SK-N-SH (cell line): Measurements from ENCODE around the gene SENP1. TPM values are rescaled to one million over a fixed set of nuclear protein-coding genes. Genes with fewer than 3 reads are reported as not detected.

Source experiments
- CTCF ChIA-PET: fragments of 300-600, 350-600 bp; formaldehyde crosslinking; extraction: SDS; loops from one replicate; lab custom pipeline; 2021; lab: Yijun Ruan, JAX
- POLR2A ChIA-PET: fragments of 350-600 bp; sonication (Branson Sonifier 250); formaldehyde crosslinking; extraction: SDS; loops from one replicate; lab custom pipeline; 2020; ENCODE audit warnings: antibody characterized with exemption, inconsistent platforms; lab: Yijun Ruan, JAX
- DNase-seq: peaks from one replicate; pipeline ENCODE4 v3.0.0; 2012
- H2AFZ ChIP-seq: fragments of 200-600 bp; sonication (generic); 2 replicates; pipeline ENCODE4 v1.8.1; 2016; ENCODE audit warnings: antibody characterized with exemption, mild to moderate bottlenecking, low read depth
- H3F3A ChIP-seq: fragments of 200-600 bp; sonication (generic); replicated peaks from 2 replicates; pipeline ENCODE3; 2016; ENCODE audit warnings: antibody characterized with exemption, mild to moderate bottlenecking; ENCODE audit not compliant: insufficient read depth
- H3K27ac ChIP-seq, 2 experiments: fragments of 200-500 bp in 1 of 2; fragments of 200-600 bp in 1 of 2; sonication (Bioruptor generic) in 1 of 2; sonication (generic), shearing (Covaris generic) in 1 of 2; 2 replicates each; pipeline versions ENCODE4 v1.5.1 to v1.6.1; 2014 to 2016; ENCODE audit warnings: low read depth in 2 of 2, inconsistent platforms in 1 of 2, low read length in 1 of 2, mild to moderate bottlenecking in 1 of 2, mixed read lengths in 1 of 2
- H3K27me3 ChIP-seq: fragments of 200-600 bp; sonication (generic), shearing (Covaris generic); 2 replicates; pipeline ENCODE4 v1.6.1; 2016; ENCODE audit warnings: mixed run types; ENCODE audit not compliant: insufficient read depth
- H3K36me3 ChIP-seq, 2 experiments: fragments of 200-500 bp in 1 of 2; fragments of 200-600 bp in 1 of 2; sonication (Bioruptor generic) in 1 of 2; sonication (generic) in 1 of 2; replicated peaks in 1 of 2; 2 replicates each; pipeline versions ENCODE3 to v1.5.1; 2014 to 2016; ENCODE audit warnings: low read length in 1 of 2, mild to moderate bottlenecking in 1 of 2; ENCODE audit not compliant: insufficient read depth in 2 of 2, control insufficient read depth in 1 of 2
- H3K4me1 ChIP-seq, 2 experiments: fragments of 200-500 bp in 1 of 2; fragments of 200-600 bp in 1 of 2; sonication (Bioruptor generic) in 1 of 2; sonication (generic), shearing (Covaris generic) in 1 of 2; 2 replicates each; pipeline versions ENCODE4 v1.5.1 to v1.6.1; 2014 to 2016; ENCODE audit warnings: low read depth in 1 of 2, low read length in 1 of 2, mixed run types in 1 of 2; ENCODE audit not compliant: insufficient read depth in 2 of 2, control insufficient read depth in 1 of 2
- H3K4me2 ChIP-seq: fragments of 200-600 bp; sonication (generic), shearing (Covaris generic); 2 replicates; pipeline ENCODE4 v1.6.1; 2017; ENCODE audit warnings: mixed run types
- H3K4me3 ChIP-seq, 2 experiments: fragments of 200-500 bp in 1 of 2; fragments of 200-600 bp in 1 of 2; sonication (Bioruptor generic) in 1 of 2; sonication (generic), shearing (Covaris generic) in 1 of 2; 2 replicates each; pipeline versions ENCODE4 v1.5.1 to v1.8.1; 2014 to 2016; ENCODE audit warnings: low read depth in 2 of 2, inconsistent platforms in 1 of 2, low read length in 1 of 2, mild to moderate bottlenecking in 1 of 2, mixed read lengths in 1 of 2, moderate library complexity in 1 of 2
- H3K79me2 ChIP-seq: fragments of 200-600 bp; sonication (generic); 2 replicates; pipeline ENCODE4 v1.8.1; 2017; ENCODE audit warnings: mild to moderate bottlenecking; ENCODE audit not compliant: insufficient read depth
- H3K9ac ChIP-seq: fragments of 200-600 bp; sonication (generic); 2 replicates; pipeline ENCODE4 v1.6.1; 2017; ENCODE audit warnings: mixed run types
- H3K9me2 ChIP-seq: fragments of 200-600 bp; sonication (generic); 2 replicates; pipeline ENCODE4 v1.6.1; 2017; ENCODE audit warnings: mixed run types
- H3K9me3 ChIP-seq: fragments of 200-600 bp; sonication (generic); 2 replicates; pipeline ENCODE4 v1.6.1; 2017; ENCODE audit warnings: mixed run types, mild to moderate bottlenecking, moderate library complexity
- H4K20me1 ChIP-seq: fragments of 200-600 bp; sonication (generic); 2 replicates; pipeline ENCODE4 v1.6.1; 2017; ENCODE audit warnings: mild to moderate bottlenecking, mixed run types; ENCODE audit not compliant: insufficient read depth
- CHD2 ChIP-seq: fragments of 150-350 bp; IDR thresholded peaks from 2 replicates; pipeline ENCODE4 v1.6.1; 2018; ENCODE audit warnings: low read length; ENCODE audit not compliant: partially characterized antibody
- ELF1 ChIP-seq: IDR thresholded peaks from 2 replicates; pipeline ENCODE4 v1.4.0; 2012
- FOSL2 ChIP-seq: IDR thresholded peaks from 2 replicates; pipeline ENCODE4 v1.4.0; 2012; ENCODE audit warnings: low read depth, mild to moderate bottlenecking, moderate library complexity, borderline replicate concordance
- FOXJ3 ChIP-seq: sonication (generic); formaldehyde crosslinking; IDR thresholded peaks from 2 replicates; pipeline ENCODE4 v1.5.1; 2020; ENCODE audit warnings: mild to moderate bottlenecking, missing genetic modification reagents
- GABPA ChIP-seq: IDR thresholded peaks from 2 replicates; pipeline ENCODE4 v1.4.0; 2012; ENCODE audit warnings: low read depth, mild to moderate bottlenecking
- MXI1 ChIP-seq: IDR thresholded peaks from 2 replicates; pipeline ENCODE4 v1.6.1; 2012; ENCODE audit warnings: mild to moderate bottlenecking, low read depth, low read length, improper control_type of control experiment
- RCOR1 ChIP-seq: fragments of 150-350 bp; IDR thresholded peaks from 2 replicates; pipeline ENCODE4 v1.6.1; 2017; ENCODE audit warnings: antibody characterized with exemption, low read length
- RXRA ChIP-seq: IDR thresholded peaks from 2 replicates; pipeline ENCODE4 v1.4.0; 2012; ENCODE audit warnings: low read depth, mild to moderate bottlenecking, borderline replicate concordance
- SMC3 ChIP-seq: IDR thresholded peaks from 2 replicates; pipeline ENCODE4 v1.6.1; 2012; ENCODE audit warnings: low read depth, low read length, improper control_type of control experiment
- TCF12 ChIP-seq: IDR thresholded peaks from 2 replicates; pipeline ENCODE4 v1.4.0; 2012
- TEAD4 ChIP-seq: IDR thresholded peaks from 2 replicates; pipeline ENCODE4 v1.4.0; 2012; ENCODE audit warnings: mild to moderate bottlenecking, borderline replicate concordance; ENCODE audit not compliant: insufficient read depth
- USF2 ChIP-seq: fragments of 150-350 bp; IDR thresholded peaks from 2 replicates; pipeline ENCODE4 v1.6.1; 2017; ENCODE audit warnings: antibody characterized with exemption, low read length, low read depth, borderline replicate concordance
- WGBS: methylation state at CpG from one replicate; pipeline ENCODE4 v1.1.6; 2017; ENCODE audit warnings: low lambda C conversion rate; 5-methylcytosine and 5-hydroxymethylcytosine counted together
- polyA plus RNA-seq, 3 experiments: library from polyadenylated mRNA; depleted of rRNA; stranded (reverse); fragments of >200 nt; gene quantifications; 2 replicates each; pipeline ENCODE4 v1.2.3, GENCODE V29; 2012

The SENP1 gene
- polyA plus RNA-seq, 1 of the 3 experiments (the other 2 are of a cell fraction), result 5.6 TPM

GRCh38 chr12:48037267-48037915, 68.5 kb downstream of the SENP1 start:
- TF ChIP-seq SMC3 (no peak), USF2 (no peak), RCOR1 (no peak), GABPA (no peak), CHD2 (no peak), ELF1 (no peak), FOSL2 (no peak), RXRA (no peak), TEAD4 (no peak), FOXJ3 (CRISPR knock-in tag) (no peak), MXI1 (no peak)
- Histone ChIP-seq H3K79me2 (no peaks in the 10 kb centered on the region), H3K36me3 (no peaks in the 10 kb centered on the region), H4K20me1 (no peaks in the 10 kb centered on the region), H2AFZ (no peak overlapping the region), H3K4me1 (no peaks in the 10 kb centered on the region), H3F3A (no peaks in the 10 kb centered on the region), H3K4me3 (no peak overlapping the region), H3K4me2 (no peak overlapping the region), H3K27me3 (no peaks in the 10 kb centered on the region), H3K9me2 (no peaks in the 10 kb centered on the region), H3K27ac (no peak overlapping the region), H3K9ac (no peak overlapping the region), H3K9me3 (no peaks in the 10 kb centered on the region)
- 82% methylated on average over 9 of the region's 9 CpGs for WGBS
- CTCF ChIA-PET, result no interaction called here
- no peak for DNase-seq
- POLR2A ChIA-PET, result no interaction called here

- no peak overlapping the region for H3K4me2 ChIP-seq
- H3K27me3 ChIP-seq, result no peaks in the 10 kb centered on the region
- H3K27ac ChIP-seq, result no peak overlapping the region
- ChIA-PET POLR2A (no interaction called here), CTCF (interaction anchor here (1.0 kb wide), 1 partner anchor 13 kb away, joined by 3 read pairs; no protein-coding TSS in a partner anchor)
- no peaks in the 10 kb centered on the region for H3K9me3 ChIP-seq
- no peak overlapping the region for H3K4me3 ChIP-seq
- no peaks in the 10 kb centered on the region for H3K36me3 ChIP-seq
- H2AFZ ChIP-seq, result no peak overlapping the region
- no peaks in the 10 kb centered on the region for H3K79me2 ChIP-seq
- no peaks in the 10 kb centered on the region for H3K4me1 ChIP-seq
- TF ChIP-seq MXI1 (no peak), CHD2 (no peak), TEAD4 (no peak), TCF12 (no peak)
- H3K9ac ChIP-seq, result no peak overlapping the region
- no peaks in the 10 kb centered on the region for H4K20me1 ChIP-seq
- H3F3A ChIP-seq, result no peaks in the 10 kb centered on the region
- 62% methylated on average over 4 of the region's 4 CpGs for WGBS
- H3K9me2 ChIP-seq, result no peaks in the 10 kb centered on the region
- no peak for DNase-seq
Measured at GRCh38 chr12:48036818-48037217, 69.1 kb downstream of the SENP1 start.
